Skeletal muscle cell (primary cell): ENCODE measurements around the gene CITED4.

ENCODE experiments used
- DNase-seq: peaks from one replicate; pipeline ENCODE4 v3.0.0-alpha.2; 2010; ENCODE audit warnings: low read depth
- H3K4me3 ChIP-seq: 2 replicates; pipeline ENCODE4 v1.5.1; 2011; ENCODE audit warnings: low read depth, mild to moderate bottlenecking, control low read depth, low read length, moderate library complexity

CITED4 gene

GRCh38 chr1:40838980-40839942 is 22.9 kb downstream of the CITED4 start:
- no peak for DNase-seq
- H3K4me3 ChIP-seq: no peak overlapping the region

- no peak for DNase-seq
- no peak overlapping the region for H3K4me3 ChIP-seq
Observed at GRCh38 chr1:40838045-40838979, 23.9 kb downstream of the CITED4 start.

GRCh38 chr1:40837601-40838000 is 24.6 kb downstream of the CITED4 start:
- no peak for DNase-seq
- no peak overlapping the region for H3K4me3 ChIP-seq

- H3K4me3 ChIP-seq: no peak overlapping the region
- DNase-seq: no peak
Observed at GRCh38 chr1:40836283-40836682, 25.9 kb downstream of the CITED4 start.

GRCh38 chr1:40834968-40835545 is 27.1 kb downstream of the CITED4 start:
- no peak overlapping the region for H3K4me3 ChIP-seq
- no peak for DNase-seq

GRCh38 chr1:40833979-40834378 is 28.2 kb downstream of the CITED4 start:
- H3K4me3 ChIP-seq: no peak overlapping the region
- DNase-seq: no peak

GRCh38 chr1:40831001-40831732 is 31.0 kb downstream of the CITED4 start:
- H3K4me3 ChIP-seq: no peak overlapping the region
- no peak for DNase-seq

GRCh38 chr1:40830419-40830943 is 31.7 kb downstream of the CITED4 start:
- no peak for DNase-seq
- H3K4me3 ChIP-seq: no peak overlapping the region

GRCh38 chr1:40829631-40830245 is 32.4 kb downstream of the CITED4 start:
- DNase-seq: no peak
- H3K4me3 ChIP-seq: no peak overlapping the region

GRCh38 chr1:40825996-40826395 is 36.2 kb downstream of the CITED4 start:
- DNase-seq: no peak
- no peak overlapping the region for H3K4me3 ChIP-seq

- no peak for DNase-seq
- no peak overlapping the region for H3K4me3 ChIP-seq
Observed at GRCh38 chr1:40825435-40825788, 36.8 kb downstream of the CITED4 start.

GRCh38 chr1:40824591-40825434 is 37.4 kb downstream of the CITED4 start:
- no peak overlapping the region for H3K4me3 ChIP-seq
- peak; percentile 33 for DNase-seq

- DNase-seq: no peak
- no peak overlapping the region for H3K4me3 ChIP-seq
Observed at GRCh38 chr1:40823983-40824382, 38.2 kb downstream of the CITED4 start.

GRCh38 chr1:40823345-40823744 is 38.8 kb downstream of the CITED4 start:
- H3K4me3 ChIP-seq: no peak overlapping the region
- no peak for DNase-seq

GRCh38 chr1:40822890-40823289 is 39.3 kb downstream of the CITED4 start:
- H3K4me3 ChIP-seq: no peak overlapping the region
- no peak for DNase-seq

- H3K4me3 ChIP-seq: no peak overlapping the region
- DNase-seq: no peak
Observed at GRCh38 chr1:40820911-40821693, 41.1 kb downstream of the CITED4 start.

- H3K4me3 ChIP-seq: no peak overlapping the region
- no peak for DNase-seq
Observed at GRCh38 chr1:40820251-40820797, 41.8 kb downstream of the CITED4 start.
